ENCODE results near the gene ZBED4. TPM values are rescaled to one million over a fixed set of nuclear protein-coding genes. Genes with fewer than 3 reads are reported as not detected.

ZBED4 gene
- total and polyA plus RNA-seq, 3 donors from 2014 or later, result 9.1 to 18.2 (median 17.2) TPM

DNA sequence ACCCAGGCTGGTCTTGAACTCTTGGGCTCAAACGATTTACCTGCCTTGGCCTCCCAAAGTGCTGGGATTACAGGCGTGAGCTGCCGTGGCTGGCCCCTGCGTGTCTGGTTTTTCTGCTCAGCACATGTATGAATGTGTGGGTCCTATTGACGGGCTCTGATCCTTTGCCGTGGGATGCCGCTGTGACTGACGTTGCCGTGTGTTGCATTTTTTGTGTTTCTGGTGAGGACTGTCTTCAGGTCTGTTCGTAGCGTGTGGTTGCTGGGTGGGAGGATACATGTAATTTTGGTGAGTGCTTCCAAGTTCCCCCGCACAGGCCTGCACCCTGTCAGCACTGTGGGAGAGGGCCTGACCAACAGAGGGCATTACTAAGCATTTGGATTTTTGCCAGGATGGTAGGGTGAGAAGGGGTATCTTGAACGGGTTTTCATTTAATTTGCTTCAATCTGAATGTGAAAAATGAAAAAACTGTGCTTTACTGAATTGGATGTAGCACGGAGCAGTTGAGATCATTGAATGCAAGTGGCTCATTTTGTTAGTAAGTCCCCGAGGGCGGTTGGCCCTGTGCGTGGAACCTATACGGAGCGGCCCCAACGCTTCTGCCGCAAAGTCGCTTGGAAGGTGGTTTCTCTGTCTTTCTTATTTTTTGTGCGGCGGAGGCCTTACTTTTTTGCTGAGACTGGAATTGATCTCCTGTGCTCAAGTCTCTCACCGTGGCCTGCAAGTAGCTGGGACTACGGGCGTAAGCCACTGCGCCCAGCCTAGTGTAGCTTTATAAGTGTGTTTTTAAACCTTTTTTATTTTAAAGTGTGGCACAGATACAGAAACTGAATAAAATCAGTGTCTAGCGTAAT is 8.2 kb downstream of the ZBED4 start:
- no peak overlapping the region for H3K4me3 ChIP-seq
- intact Hi-C loops (cut with DNase I; ENCODE audit: low total_unique reads), result no loop called here
- H3K36me3 ChIP-seq (ENCODE audit: low read depth, missing control alignments), result no peaks in the 10 kb centered on the region
- no peak overlapping the region for H3K27ac ChIP-seq
- no peaks in the 10 kb centered on the region for H3K9me3 ChIP-seq
- TF ChIP-seq, protein P1, sequence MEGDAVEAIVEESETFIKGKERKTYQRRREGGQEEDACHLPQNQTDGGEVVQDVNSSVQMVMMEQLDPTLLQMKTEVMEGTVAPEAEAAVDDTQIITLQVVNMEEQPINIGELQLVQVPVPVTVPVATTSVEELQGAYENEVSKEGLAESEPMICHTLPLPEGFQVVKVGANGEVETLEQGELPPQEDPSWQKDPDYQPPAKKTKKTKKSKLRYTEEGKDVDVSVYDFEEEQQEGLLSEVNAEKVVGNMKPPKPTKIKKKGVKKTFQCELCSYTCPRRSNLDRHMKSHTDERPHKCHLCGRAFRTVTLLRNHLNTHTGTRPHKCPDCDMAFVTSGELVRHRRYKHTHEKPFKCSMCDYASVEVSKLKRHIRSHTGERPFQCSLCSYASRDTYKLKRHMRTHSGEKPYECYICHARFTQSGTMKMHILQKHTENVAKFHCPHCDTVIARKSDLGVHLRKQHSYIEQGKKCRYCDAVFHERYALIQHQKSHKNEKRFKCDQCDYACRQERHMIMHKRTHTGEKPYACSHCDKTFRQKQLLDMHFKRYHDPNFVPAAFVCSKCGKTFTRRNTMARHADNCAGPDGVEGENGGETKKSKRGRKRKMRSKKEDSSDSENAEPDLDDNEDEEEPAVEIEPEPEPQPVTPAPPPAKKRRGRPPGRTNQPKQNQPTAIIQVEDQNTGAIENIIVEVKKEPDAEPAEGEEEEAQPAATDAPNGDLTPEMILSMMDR (IDR thresholded peaks at IDR 0.05), result no peak
- no peak for TF ChIP-seq POLR2A (IDR thresholded peaks at IDR 0.05)
- H3K4me1 ChIP-seq, result peaks cover 2% of the 10 kb centered on the region
- no peak for DNase-seq
- WGBS, 2 donors, result 87 to 92% methylated on average over 29 of the region's 29 CpGs
- no peaks in the 10 kb centered on the region for H3K27me3 ChIP-seq

DNA sequence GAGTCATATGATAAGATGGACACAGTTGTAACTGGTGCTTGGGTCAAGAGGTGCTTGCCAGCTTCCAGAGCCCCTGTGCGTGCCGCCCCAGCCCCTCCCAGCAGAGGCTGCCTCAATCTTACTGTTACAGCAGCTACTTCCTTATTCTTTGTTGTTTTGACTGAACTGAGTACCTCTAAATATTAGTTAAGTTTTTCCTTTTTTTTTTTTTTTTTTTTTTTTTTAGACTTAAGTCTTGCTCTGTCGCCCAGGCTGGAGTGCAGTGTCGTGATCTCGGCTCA is 8.8 kb downstream of the ZBED4 start:
- intact Hi-C loops (cut with DNase I; ENCODE audit: low total_unique reads), result no loop called here
- H3K9me3 ChIP-seq, result no peaks in the 10 kb centered on the region
- H3K4me1 ChIP-seq, result no peaks in the 10 kb centered on the region
- H3K4me3 ChIP-seq, result no peak overlapping the region
- TF ChIP-seq, protein P1 (IDR thresholded peaks at IDR 0.05), result no peak
- TF ChIP-seq POLR2A (IDR thresholded peaks at IDR 0.05), result no peak
- no peak overlapping the region for H3K27ac ChIP-seq
- WGBS, 2 donors, result 77 to 79% methylated on average over 5 of the region's 5 CpGs
- DNase-seq, result peak; percentile 45
- H3K27me3 ChIP-seq, result no peaks in the 10 kb centered on the region
- H3K36me3 ChIP-seq (ENCODE audit: low read depth, missing control alignments), result no peaks in the 10 kb centered on the region

DNA sequence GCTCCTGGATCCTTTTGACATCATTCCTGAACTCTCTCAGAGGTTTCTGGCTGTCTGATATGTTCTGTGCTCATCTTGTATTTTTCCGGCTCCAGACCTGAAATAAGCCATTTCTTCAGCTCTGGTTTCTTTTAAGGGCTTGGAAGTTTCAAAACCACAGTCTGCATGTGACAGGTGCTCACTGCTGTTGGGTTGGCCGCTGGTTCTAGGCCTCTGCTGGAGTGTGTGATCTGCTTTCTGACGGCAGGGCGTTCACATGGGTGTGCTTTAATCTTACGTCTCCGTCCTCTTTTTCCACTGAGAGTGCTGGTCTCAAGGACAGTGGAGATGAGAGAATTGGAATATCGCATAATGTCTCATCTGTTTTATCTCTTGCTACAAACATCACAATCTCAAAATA is 10.3 kb downstream of the ZBED4 start:
- Histone ChIP-seq H3K9me3 (no peaks in the 10 kb centered on the region), H3K27ac (no peak overlapping the region), H3K4me3 (no peak overlapping the region), H3K4me1 (no peaks in the 10 kb centered on the region), H3K27me3 (no peaks in the 10 kb centered on the region), H3K36me3 (ENCODE audit: low read depth, missing control alignments) (no peaks in the 10 kb centered on the region)
- no peak for DNase-seq
- TF ChIP-seq, protein P1 (IDR thresholded peaks at IDR 0.05), result no peak
- no peak for TF ChIP-seq POLR2A (IDR thresholded peaks at IDR 0.05)
- WGBS, 2 donors, result 56 to 85% methylated on average over 6 to 7 of the region's 7 CpGs
- intact Hi-C loops (cut with DNase I; ENCODE audit: low total_unique reads), result no loop called here

DNA sequence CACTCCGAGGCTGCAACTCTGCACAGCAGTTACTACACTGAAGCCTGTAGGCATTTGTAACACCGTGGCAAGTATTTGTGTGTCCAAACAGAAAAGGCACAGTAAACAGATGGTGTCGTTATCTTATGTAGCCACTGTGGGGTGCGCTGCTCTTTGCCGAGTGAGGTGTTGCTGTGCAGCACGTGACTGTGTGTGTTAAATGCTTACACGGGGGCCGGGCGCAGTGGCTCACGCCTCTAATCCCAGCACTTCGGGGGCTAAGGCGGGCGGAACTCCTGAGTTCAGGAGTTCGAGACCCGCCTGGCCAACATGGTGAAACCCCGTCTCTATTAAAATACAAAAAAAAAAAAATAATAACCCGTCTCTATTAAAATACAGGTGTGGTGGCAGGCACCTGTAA is 11.5 kb downstream of the ZBED4 start:
- H3K4me1 ChIP-seq, result no peaks in the 10 kb centered on the region
- no peaks in the 10 kb centered on the region for H3K9me3 ChIP-seq
- H3K27ac ChIP-seq, result no peak overlapping the region
- 87 to 89% methylated on average over 17 of the region's 17 CpGs for WGBS, 2 donors
- intact Hi-C loops (cut with DNase I; ENCODE audit: low total_unique reads), result no loop called here
- DNase-seq, result no peak
- TF ChIP-seq, protein P1 (IDR thresholded peaks at IDR 0.05), result no peak
- no peak for TF ChIP-seq POLR2A (IDR thresholded peaks at IDR 0.05)
- H3K36me3 ChIP-seq (ENCODE audit: low read depth, missing control alignments), result no peaks in the 10 kb centered on the region
- no peak overlapping the region for H3K4me3 ChIP-seq
- H3K27me3 ChIP-seq, result no peaks in the 10 kb centered on the region

DNA sequence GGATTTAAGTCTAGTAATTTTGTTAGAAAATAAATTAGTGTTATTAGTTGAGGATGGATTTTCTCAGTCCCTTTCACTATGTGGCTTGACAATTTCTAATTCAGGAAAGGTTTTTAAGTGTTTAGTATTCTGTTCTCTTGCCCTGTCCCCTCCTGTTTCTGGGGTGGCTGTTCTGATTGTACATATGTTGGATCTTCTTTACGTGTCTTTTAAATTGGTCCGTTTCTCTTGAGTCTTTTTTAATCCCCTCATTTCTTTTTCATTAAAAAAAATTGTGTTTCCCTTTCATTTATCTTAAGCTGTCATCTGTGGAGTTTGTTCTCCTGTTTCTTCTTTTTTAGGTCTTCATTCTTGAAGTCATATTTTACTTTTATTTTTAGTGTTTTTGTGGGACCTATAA is 12.5 kb downstream of the ZBED4 start:
- Histone ChIP-seq H3K36me3 (ENCODE audit: low read depth, missing control alignments) (no peaks in the 10 kb centered on the region), H3K27me3 (no peaks in the 10 kb centered on the region), H3K9me3 (no peaks in the 10 kb centered on the region), H3K4me1 (no peaks in the 10 kb centered on the region), H3K27ac (no peak overlapping the region), H3K4me3 (no peak overlapping the region)
- DNase-seq, result no peak
- TF ChIP-seq, protein P1 (IDR thresholded peaks at IDR 0.05), result no peak
- TF ChIP-seq POLR2A (IDR thresholded peaks at IDR 0.05), result no peak
- 44 to 70% methylated on average over 2 of the region's 2 CpGs for WGBS, 2 donors
- intact Hi-C loops (cut with DNase I; ENCODE audit: low total_unique reads), result no loop called here
